ENCODE data around the gene NTRK1.

The NTRK1 gene

GRCh38 chr1:156903328-156904091 is 42.8 kb downstream of the NTRK1 start:
- TF ChIP-seq POLR2A (IDR thresholded peaks at IDR 0.05; ENCODE audit: extremely low read depth, insufficient read length): no peak
- H3K4me3 ChIP-seq (ENCODE audit: low read depth, low read length): no peak overlapping the region
- no peak for DNase-seq (ENCODE audit: low read depth)

GRCh38 chr1:156904187-156904959 is 43.7 kb downstream of the NTRK1 start:
- no peak overlapping the region for H3K4me3 ChIP-seq (ENCODE audit: low read depth, low read length)
- DNase-seq (ENCODE audit: low read depth): no peak
- TF ChIP-seq MYC (IDR thresholded peaks at IDR 0.05; ENCODE audit: low read depth, low read length) (no peak), CTCF (IDR thresholded peaks at IDR 0.05; ENCODE audit: low read depth, low read length) (no peak), MAX (IDR thresholded peaks at IDR 0.05; ENCODE audit: low read depth, low read length) (no peak), POLR2A (IDR thresholded peaks at IDR 0.05; ENCODE audit: extremely low read depth, insufficient read length) (no peak)

GRCh38 chr1:156905176-156905575 is 44.5 kb downstream of the NTRK1 start:
- TF ChIP-seq POLR2A (IDR thresholded peaks at IDR 0.05; ENCODE audit: extremely low read depth, insufficient read length) (no peak), MYC (IDR thresholded peaks at IDR 0.05; ENCODE audit: low read depth, low read length) (no peak), MAX (IDR thresholded peaks at IDR 0.05; ENCODE audit: low read depth, low read length) (no peak), CTCF (IDR thresholded peaks at IDR 0.05; ENCODE audit: low read depth, low read length) (no peak)
- H3K4me3 ChIP-seq (ENCODE audit: low read depth, low read length): no peak overlapping the region
- no peak for DNase-seq (ENCODE audit: low read depth)

- TF ChIP-seq POLR2A (IDR thresholded peaks at IDR 0.05; ENCODE audit: extremely low read depth, insufficient read length) (no peak), CTCF (IDR thresholded peaks at IDR 0.05; ENCODE audit: low read depth, low read length) (no peak), MYC (IDR thresholded peaks at IDR 0.05; ENCODE audit: low read depth, low read length) (no peak), MAX (IDR thresholded peaks at IDR 0.05; ENCODE audit: low read depth, low read length) (no peak)
- no peak overlapping the region for H3K4me3 ChIP-seq (ENCODE audit: low read depth, low read length)
- no peak for DNase-seq (ENCODE audit: low read depth)
Measured at GRCh38 chr1:156905651-156906050, 45.0 kb downstream of the NTRK1 start.

- no peak for DNase-seq (ENCODE audit: low read depth)
- no peak for TF ChIP-seq MYC (IDR thresholded peaks at IDR 0.05; ENCODE audit: low read depth, low read length)
- TF ChIP-seq CTCF (IDR thresholded peaks at IDR 0.05; ENCODE audit: low read depth, low read length): no peak
- TF ChIP-seq MAX (IDR thresholded peaks at IDR 0.05; ENCODE audit: low read depth, low read length): no peak
- no peak for TF ChIP-seq POLR2A (IDR thresholded peaks at IDR 0.05; ENCODE audit: extremely low read depth, insufficient read length)
- H3K4me3 ChIP-seq (ENCODE audit: low read depth, low read length): no peak overlapping the region
Measured at GRCh38 chr1:156906206-156906906, 45.7 kb downstream of the NTRK1 start.

GRCh38 chr1:156908541-156908940 is 47.9 kb downstream of the NTRK1 start:
- DNase-seq (ENCODE audit: low read depth): no peak
- H3K4me3 ChIP-seq (ENCODE audit: low read depth, low read length): no peak overlapping the region
- TF ChIP-seq MAX (IDR thresholded peaks at IDR 0.05; ENCODE audit: low read depth, low read length): no peak
- no peak for TF ChIP-seq CTCF (IDR thresholded peaks at IDR 0.05; ENCODE audit: low read depth, low read length)
- TF ChIP-seq POLR2A (IDR thresholded peaks at IDR 0.05; ENCODE audit: extremely low read depth, insufficient read length): no peak
- TF ChIP-seq MYC (IDR thresholded peaks at IDR 0.05; ENCODE audit: low read depth, low read length): no peak
